ENCODE results near the gene UGT3A2. TPM values are rescaled to one million over a fixed set of nuclear protein-coding genes. Genes with fewer than 3 reads are reported as not detected.

Gene UGT3A2
- total RNA-seq, 2 experiments from 2014 or later = 0.35 to 0.79 TPM

- H3K27ac Mint-ChIP-seq = no peak overlapping the region
- no peak overlapping the region for H3K4me3 Mint-ChIP-seq
- no peaks in the 10 kb centered on the region for H3K4me1 Mint-ChIP-seq
- no peaks in the 10 kb centered on the region for H3K36me3 Mint-ChIP-seq
- H3K27me3 Mint-ChIP-seq = peaks cover 14% of the 10 kb centered on the region
- peaks cover 5% of the 10 kb centered on the region for H3K9me3 Mint-ChIP-seq (ENCODE audit: low read depth)
- DNase-seq = no peak
- ATAC-seq = no peak
- CTCF ChIA-PET = no interaction called here
Observed at GRCh38 chr5:36017622-36018021, 49.1 kb downstream of the UGT3A2 start.

- H3K4me1 Mint-ChIP-seq = no peaks in the 10 kb centered on the region
- H3K36me3 Mint-ChIP-seq = no peaks in the 10 kb centered on the region
- peaks cover 5% of the 10 kb centered on the region for H3K9me3 Mint-ChIP-seq (ENCODE audit: low read depth)
- DNase-seq (no peak), ATAC-seq (no peak)
- H3K27ac Mint-ChIP-seq = no peak overlapping the region
- CTCF ChIA-PET = no interaction called here
- no peak overlapping the region for H3K4me3 Mint-ChIP-seq
- peaks cover 14% of the 10 kb centered on the region for H3K27me3 Mint-ChIP-seq
Observed at GRCh38 chr5:36017004-36017403, 49.7 kb downstream of the UGT3A2 start.

DNA sequence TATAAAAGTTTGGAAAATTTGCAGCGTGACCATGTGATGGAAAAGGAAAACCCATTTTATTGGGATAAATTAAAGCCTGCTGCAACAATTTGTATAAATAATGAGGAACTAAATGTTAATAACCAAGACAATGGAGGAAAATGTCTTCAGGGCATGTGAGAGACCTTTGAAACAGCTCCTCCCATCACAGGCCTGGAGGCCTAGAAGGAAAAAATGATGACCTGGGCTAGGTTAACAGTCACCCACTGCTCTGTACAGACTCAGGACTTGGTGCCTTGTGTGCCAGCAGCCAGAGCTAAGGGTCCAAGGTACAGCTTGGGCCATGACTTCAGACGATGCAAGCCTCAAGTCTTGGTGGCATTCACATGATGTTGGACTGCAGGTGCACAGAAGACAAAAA lies 53.5 kb downstream of the UGT3A2 start:
- Mint-ChIP-seq H3K9me3 (ENCODE audit: low read depth) (peaks cover 9% of the 10 kb centered on the region), H3K4me1 (no peaks in the 10 kb centered on the region)

GRCh38 chr5:36009698-36010097 lies 57.0 kb downstream of the UGT3A2 start:
- Mint-ChIP-seq H3K36me3 (no peaks in the 10 kb centered on the region), H3K4me3 (no peak overlapping the region), H3K27me3 (no peaks in the 10 kb centered on the region), H3K4me1 (no peaks in the 10 kb centered on the region), H3K27ac (no peak overlapping the region), H3K9me3 (ENCODE audit: low read depth) (peaks cover 10% of the 10 kb centered on the region)
- ATAC-seq (no peak), DNase-seq (no peak)
- CTCF ChIA-PET = no interaction called here

More for the DNA sequence above, 53.5 kb downstream of the UGT3A2 start:
- peaks cover under 1% of the 10 kb centered on the region for H3K27me3 Mint-ChIP-seq
- DNase-seq (no peak), ATAC-seq (no peak)
- H3K36me3 Mint-ChIP-seq = no peaks in the 10 kb centered on the region
- H3K27ac Mint-ChIP-seq = no peak overlapping the region
- CTCF ChIA-PET = no interaction called here
- no peak overlapping the region for H3K4me3 Mint-ChIP-seq

- DNase-seq = no peak
- peaks cover 6% of the 10 kb centered on the region for H3K9me3 Mint-ChIP-seq (ENCODE audit: low read depth)
- peaks cover 6% of the 10 kb centered on the region for H3K27me3 Mint-ChIP-seq
- no peak for ATAC-seq
- CTCF ChIA-PET = no interaction called here
- H3K36me3 Mint-ChIP-seq = no peaks in the 10 kb centered on the region
- no peak overlapping the region for H3K4me3 Mint-ChIP-seq
- H3K27ac Mint-ChIP-seq = no peak overlapping the region
- H3K4me1 Mint-ChIP-seq = no peaks in the 10 kb centered on the region
Observed at GRCh38 chr5:36007366-36007765, 59.3 kb downstream of the UGT3A2 start.

GRCh38 chr5:36006163-36006562 lies 60.5 kb downstream of the UGT3A2 start:
- H3K27ac Mint-ChIP-seq = no peak overlapping the region
- DNase-seq (no peak), ATAC-seq (no peak)
- no peaks in the 10 kb centered on the region for H3K36me3 Mint-ChIP-seq
- H3K27me3 Mint-ChIP-seq = peaks cover 6% of the 10 kb centered on the region
- CTCF ChIA-PET = no interaction called here
- peaks cover 6% of the 10 kb centered on the region for H3K9me3 Mint-ChIP-seq (ENCODE audit: low read depth)
- H3K4me3 Mint-ChIP-seq = no peak overlapping the region
- H3K4me1 Mint-ChIP-seq = no peaks in the 10 kb centered on the region

DNA sequence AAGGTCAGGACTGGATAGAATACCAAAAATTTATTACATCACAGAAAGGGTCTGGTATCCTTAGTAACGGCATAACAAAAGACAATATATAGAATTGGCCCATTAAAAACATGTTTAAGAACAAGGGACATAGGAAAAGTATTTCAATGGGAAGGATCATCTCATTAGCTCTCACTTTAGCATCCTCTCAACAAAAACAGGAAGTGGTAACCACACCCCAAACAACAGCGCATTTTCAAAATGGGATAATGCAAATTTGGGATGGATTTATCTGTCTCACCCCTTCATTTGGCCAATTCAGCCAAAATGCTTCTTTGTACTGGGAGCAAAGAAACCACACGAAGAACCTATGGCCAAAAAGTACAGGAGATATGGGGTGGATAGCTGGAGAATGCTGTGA lies 65.7 kb downstream of the UGT3A2 start:
- ATAC-seq (no peak), DNase-seq (no peak)
- Mint-ChIP-seq H3K4me1 (no peaks in the 10 kb centered on the region), H3K27ac (no peak overlapping the region), H3K27me3 (peaks cover 13% of the 10 kb centered on the region), H3K4me3 (no peak overlapping the region), H3K9me3 (ENCODE audit: low read depth) (no peaks in the 10 kb centered on the region), H3K36me3 (no peaks in the 10 kb centered on the region)
- CTCF ChIA-PET = no interaction called here

DNA sequence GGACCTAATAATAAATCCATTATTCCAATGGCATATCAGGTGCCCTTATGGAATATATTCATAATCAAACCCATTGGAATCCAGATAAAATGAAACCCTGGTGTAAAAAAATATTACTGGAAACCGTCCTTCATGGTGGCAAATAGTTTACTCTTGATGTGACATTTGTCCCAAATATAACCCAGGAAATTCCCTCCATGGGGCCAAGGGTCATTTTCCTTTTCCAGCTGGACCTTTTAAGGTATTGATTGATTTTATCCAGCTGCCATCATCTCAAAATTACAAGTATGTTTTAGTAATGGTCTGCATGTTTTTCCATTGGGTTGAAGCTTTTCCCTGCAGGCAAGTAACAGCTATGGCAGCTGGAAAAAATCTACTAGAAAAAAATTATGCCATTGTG lies 67.1 kb downstream of the UGT3A2 start:
- no peaks in the 10 kb centered on the region for H3K9me3 Mint-ChIP-seq (ENCODE audit: low read depth)
- ATAC-seq (no peak), DNase-seq (no peak)
- peaks cover 13% of the 10 kb centered on the region for H3K27me3 Mint-ChIP-seq
- H3K4me1 Mint-ChIP-seq = no peaks in the 10 kb centered on the region
- no peaks in the 10 kb centered on the region for H3K36me3 Mint-ChIP-seq
- H3K27ac Mint-ChIP-seq = no peak overlapping the region
- CTCF ChIA-PET = no interaction called here
- H3K4me3 Mint-ChIP-seq = no peak overlapping the region

GRCh38 chr5:35996076-35996475 lies 70.6 kb downstream of the UGT3A2 start:
- no peak for ATAC-seq
- Mint-ChIP-seq H3K4me1 (no peaks in the 10 kb centered on the region), H3K27me3 (peaks cover 13% of the 10 kb centered on the region), H3K9me3 (ENCODE audit: low read depth) (no peaks in the 10 kb centered on the region), H3K27ac (no peak overlapping the region), H3K36me3 (no peaks in the 10 kb centered on the region), H3K4me3 (no peak overlapping the region)
- CTCF ChIA-PET = no interaction called here
- no peak for DNase-seq

DNA sequence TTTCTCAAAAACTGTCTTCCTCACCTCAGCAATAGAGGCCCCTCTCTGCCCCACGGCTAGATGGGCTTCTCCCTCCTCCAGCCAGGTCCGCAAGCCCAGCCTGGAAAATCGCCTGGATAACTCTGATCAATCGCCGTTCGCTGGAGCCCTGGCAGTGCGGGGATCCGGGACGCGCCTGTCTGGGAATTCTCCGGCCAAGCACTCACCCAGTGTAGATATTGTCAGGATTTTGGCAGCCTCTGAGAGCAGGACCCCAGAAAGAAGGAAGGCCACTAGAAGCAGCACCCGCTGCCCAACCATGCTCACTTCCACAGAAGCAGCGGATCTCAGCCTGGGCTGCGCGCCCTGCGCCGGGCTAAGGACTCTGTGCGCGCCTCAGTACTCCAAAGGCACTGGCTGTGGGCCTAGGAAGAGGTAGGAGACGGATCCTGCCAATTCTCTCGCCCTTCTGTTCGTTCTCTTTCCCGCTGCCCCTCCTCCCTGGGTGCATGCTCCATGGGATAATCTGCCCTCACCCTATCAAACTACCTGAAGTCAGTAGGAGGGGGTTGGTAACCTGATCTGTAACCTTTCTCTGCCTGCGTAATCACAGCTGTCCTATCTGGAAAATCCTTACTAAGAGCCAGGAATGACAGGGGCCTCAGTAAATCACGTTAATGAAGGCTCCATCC lies 75.6 kb downstream of the UGT3A2 start, which contains the start of gene UGT3A1:
TSS of gene UGT3A1 (minus strand) at position 450 of the 671 bp plus-strand sequence. CDS start at position 300, 150 bp downstream.
- H3K9me3 Mint-ChIP-seq (ENCODE audit: low read depth) = no peaks in the 10 kb centered on the region
- H3K4me1 Mint-ChIP-seq = no peaks in the 10 kb centered on the region
- no peak within 1 kb of the TSS for H3K4me3 Mint-ChIP-seq
- no peak for ATAC-seq
- peaks cover 34% of the 10 kb centered on the region for H3K27me3 Mint-ChIP-seq
- H3K36me3 Mint-ChIP-seq = no peaks in the 10 kb centered on the region
- H3K27ac Mint-ChIP-seq = no peak within 1 kb of the TSS
- CTCF ChIA-PET = no interaction called here
- no peak for DNase-seq

DNA sequence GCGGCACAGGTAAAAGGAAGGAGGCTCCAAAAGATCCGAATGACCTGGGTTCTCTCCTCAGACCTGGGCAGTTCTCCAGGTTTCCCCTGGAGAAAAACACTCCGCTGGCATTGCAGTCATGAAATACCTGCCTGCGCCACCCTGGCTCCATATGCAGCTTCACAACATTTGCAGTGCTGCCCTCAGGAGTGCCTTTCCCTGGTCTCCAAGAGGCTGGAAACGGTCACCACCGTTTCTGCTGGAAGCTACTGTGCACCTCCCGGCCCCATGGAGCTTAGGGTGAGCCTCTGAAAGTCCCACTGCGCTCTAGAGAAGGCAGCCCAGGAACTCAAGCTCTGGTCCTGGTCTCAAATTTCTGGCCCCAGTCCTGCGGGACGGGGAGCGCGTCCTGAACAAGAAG lies 76.2 kb downstream of the UGT3A2 start:
- CTCF ChIA-PET = no interaction called here
- ATAC-seq = no peak
- H3K27me3 Mint-ChIP-seq = peaks cover 34% of the 10 kb centered on the region

GRCh38 chr5:35988529-35988928 lies 78.2 kb downstream of the UGT3A2 start:
- ATAC-seq = no peak
- Mint-ChIP-seq H3K27me3 (peaks cover 34% of the 10 kb centered on the region), H3K4me3 (no peak overlapping the region), H3K4me1 (no peaks in the 10 kb centered on the region), H3K27ac (no peak overlapping the region), H3K36me3 (no peaks in the 10 kb centered on the region), H3K9me3 (ENCODE audit: low read depth) (peaks cover under 1% of the 10 kb centered on the region)
- CTCF ChIA-PET = no interaction called here
- DNase-seq = no peak

More for the DNA sequence above, 76.2 kb downstream of the UGT3A2 start:
- no peaks in the 10 kb centered on the region for H3K36me3 Mint-ChIP-seq
- no peak overlapping the region for H3K4me3 Mint-ChIP-seq
- H3K9me3 Mint-ChIP-seq (ENCODE audit: low read depth) = no peaks in the 10 kb centered on the region
- no peak for DNase-seq
- H3K27ac Mint-ChIP-seq = no peak overlapping the region
- H3K4me1 Mint-ChIP-seq = no peaks in the 10 kb centered on the region

- Mint-ChIP-seq H3K9me3 (ENCODE audit: low read depth) (peaks cover 4% of the 10 kb centered on the region), H3K4me1 (no peaks in the 10 kb centered on the region), H3K4me3 (no peak overlapping the region), H3K36me3 (no peaks in the 10 kb centered on the region), H3K27me3 (peaks cover 34% of the 10 kb centered on the region), H3K27ac (no peak overlapping the region)
- ATAC-seq (no peak), DNase-seq (no peak)
- CTCF ChIA-PET = no interaction called here
Observed at GRCh38 chr5:35987776-35988175, 78.9 kb downstream of the UGT3A2 start.

Data from activated CD8-positive, alpha-beta memory T cell treated with anti-CD3 and anti-CD28 coated beads, Interleukin-2, amount 10 ng/mL, durations not matched to agents 7 days and 5 days (primary cell).